Activated CD4-positive, alpha-beta T cell treated with anti-CD3 and anti-CD28 coated beads, Interleukin-2, amount 50 U/mL, for 4 hours (primary cell): ENCODE data around the gene CENPB.

Experiments
- DNase-seq, 2 experiments: peaks; one replicate each; pipeline ENCODE4 v3.0.0-alpha.2; 2020

CENPB gene

DNA sequence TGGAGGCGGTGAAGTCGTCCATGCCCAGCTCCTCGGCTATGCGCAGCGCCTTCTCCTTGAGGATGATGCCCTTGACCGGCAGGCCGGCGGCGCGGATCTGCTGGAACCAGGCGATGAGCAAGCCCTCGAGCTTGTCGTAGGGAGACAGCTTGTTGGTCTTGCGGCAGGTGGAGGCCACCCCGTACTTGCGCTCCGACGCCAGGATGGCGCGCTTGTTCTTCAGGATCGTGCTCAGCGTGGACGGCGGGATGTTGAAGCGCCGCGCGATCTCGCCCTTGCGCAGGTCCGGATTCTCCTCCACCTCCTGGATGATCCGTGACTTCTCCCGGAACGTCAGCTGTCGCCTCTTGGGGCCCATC is 435 bp downstream of the CENPB start:
- DNase-seq = peak in 1 of 2 experiments; percentile 34

DNA sequence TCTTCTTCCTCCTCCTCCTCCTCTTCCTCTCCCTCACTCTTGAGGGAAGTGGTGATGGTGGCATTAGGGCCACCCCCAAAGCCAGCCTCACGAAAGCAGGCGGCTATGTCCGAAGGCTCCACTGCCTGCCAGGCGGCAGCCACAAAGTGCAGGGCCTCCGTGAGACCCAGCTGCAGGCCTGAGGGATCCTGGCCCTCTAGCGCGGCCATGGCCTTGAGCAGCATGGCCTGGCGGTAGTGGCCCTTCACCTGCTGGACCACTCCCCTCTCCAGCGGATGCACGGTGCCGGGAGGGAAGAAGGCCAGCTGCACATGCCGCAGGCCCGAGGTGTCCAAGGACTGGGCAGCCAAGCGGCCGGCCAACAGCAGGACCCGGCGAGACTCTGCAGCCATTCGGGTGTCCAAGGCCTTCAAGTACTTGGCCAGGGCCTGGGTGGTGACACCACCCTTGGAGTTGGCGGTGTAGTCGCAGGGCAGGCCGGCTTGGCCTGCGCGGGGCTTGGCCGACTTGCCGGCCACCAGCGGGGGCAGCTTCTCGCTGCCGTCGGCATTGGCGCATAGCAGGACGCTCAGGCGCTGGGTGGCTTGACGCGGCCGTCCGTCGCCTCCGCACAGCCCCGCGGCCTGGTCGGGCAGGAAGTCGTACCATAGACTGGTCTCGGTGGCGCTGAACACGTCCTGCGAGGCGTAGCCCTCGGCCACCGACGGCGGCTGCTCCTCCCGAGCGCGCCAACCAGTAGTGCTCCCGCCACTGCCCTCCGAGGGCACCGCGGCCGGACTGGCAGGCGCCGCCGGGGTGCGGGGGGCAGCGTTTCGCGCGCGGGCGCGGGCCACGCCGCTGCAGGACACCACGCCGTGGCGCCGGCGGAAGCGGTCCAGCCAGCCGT is 1.1 kb downstream of the CENPB start:
- DNase-seq = no peak

DNA sequence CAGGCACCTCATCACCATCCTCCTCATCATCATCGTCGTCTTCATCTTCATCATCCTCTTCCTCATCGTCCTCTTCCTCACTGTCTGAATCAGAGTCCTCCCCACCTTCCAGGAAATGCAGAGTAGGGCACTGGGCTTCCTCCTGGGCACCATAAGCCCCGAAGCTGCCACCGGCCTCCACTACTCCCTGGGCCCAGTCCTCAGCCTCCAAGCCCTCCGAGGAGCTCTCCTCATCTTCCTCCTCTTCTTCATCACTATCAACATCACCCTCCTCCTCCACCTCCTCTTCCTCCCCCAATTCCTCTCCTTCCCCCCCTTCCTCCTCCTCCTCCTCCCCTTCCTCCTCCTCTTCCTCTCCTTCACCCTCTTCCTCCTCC is 1.7 kb downstream of the CENPB start:
- DNase-seq = no peak

DNA sequence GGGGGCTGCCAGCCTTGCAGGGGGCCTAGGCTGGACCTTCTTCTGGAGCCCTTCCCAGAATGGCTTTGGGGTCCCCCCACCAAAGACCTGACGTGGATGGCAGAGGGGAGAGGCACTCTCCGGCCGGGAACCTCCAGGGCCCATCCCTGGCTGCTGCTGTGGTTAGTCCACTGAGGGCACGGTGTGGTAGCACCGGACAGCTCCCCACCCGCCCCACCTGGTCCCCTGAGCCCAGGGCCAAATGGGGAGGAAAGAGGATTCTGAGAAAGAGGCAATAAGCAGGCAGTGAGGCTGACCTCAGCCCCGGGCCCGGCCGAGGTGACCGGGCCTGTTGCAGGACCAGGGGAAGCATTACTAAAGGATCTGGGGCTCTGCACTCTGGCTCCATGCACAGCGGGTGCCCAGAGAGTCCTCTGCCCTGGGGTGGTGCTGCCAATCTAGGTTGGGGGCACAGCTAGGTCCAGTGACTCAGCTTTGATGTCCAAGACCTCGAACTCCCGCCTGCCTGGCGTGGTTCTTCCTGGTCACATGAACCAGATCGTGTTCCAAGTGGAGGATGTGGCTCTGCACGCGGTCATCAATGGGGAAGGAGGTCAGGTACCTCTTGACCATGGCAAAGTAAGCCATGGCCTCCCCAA is 2.2 kb downstream of the CENPB start:
- no peak for DNase-seq

DNA sequence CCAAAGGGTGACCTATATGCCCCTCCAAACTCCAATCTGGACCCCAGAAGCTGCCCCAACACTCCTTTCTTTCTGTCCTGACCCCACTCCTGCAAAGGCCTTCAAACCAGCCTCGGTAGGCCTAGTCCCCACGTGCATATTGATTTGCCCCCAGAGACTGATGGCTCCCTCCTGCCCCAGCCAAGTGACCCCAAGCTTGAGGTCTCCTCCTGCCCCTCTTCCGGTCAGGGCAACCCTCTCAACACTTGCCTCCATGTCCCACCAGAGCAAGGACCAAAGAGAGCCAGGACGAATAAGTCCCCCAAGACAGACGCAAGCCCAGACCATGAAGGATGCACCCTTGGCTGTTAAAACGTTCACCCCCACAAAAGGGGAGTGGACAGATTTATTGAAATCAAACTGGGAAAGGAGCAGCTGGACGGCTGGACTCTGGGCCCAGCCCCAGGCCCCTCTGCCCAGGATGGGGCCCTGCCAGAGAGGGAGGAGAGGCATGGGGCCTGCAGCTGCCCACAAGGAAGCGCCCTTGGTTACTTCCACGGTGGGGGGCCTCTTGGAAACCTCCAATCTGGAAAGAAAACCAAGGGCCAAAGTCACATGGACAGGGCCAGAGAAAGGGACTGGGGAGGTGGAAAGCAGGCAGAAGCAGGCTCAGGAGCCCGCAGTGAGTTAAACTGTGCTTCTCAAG is 2.9 kb downstream of the CENPB start:
- DNase-seq = no peak

DNA sequence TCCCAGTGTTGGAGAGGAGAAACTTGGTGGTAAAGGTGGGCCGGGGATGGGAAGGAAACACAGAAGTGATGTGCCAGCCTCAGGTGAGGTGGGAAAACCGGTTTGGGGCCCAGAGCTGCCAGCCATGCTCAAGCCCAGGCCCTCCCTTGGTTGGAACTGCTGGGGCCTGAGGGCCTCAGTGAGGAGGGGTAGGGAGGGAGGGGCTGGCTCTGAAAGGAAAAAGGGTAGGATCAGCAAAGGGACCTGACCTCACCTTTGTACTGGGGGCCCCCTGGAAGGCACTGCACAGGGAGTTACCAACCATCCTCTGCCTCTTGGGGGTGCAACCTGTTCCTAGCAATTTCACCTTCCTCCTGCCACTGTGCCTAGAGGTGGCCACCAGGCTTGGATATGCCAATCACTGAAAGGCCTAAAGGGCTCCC is 3.5 kb downstream of the CENPB start:
- no peak for DNase-seq

DNA sequence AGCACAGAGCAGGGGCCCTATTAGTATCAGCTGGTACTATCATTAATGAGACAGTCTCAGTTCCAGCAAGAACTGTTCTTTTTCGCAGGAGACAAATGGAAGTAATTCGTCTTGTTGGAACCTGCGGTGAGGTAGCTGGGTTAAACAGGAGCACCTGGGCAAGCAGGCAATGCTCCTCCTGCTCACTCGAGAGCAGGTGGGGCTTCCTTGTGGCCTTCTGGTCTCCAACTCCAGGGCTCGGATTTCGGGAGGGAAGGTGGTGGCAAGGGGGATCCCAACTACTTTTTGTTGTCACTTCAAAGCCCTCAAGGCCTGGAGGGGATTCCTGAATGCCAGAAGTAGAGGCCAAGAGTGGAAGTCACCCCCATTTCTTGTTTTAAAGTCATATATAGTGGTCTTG is 3.9 kb downstream of the CENPB start:
- no peak for DNase-seq

DNA sequence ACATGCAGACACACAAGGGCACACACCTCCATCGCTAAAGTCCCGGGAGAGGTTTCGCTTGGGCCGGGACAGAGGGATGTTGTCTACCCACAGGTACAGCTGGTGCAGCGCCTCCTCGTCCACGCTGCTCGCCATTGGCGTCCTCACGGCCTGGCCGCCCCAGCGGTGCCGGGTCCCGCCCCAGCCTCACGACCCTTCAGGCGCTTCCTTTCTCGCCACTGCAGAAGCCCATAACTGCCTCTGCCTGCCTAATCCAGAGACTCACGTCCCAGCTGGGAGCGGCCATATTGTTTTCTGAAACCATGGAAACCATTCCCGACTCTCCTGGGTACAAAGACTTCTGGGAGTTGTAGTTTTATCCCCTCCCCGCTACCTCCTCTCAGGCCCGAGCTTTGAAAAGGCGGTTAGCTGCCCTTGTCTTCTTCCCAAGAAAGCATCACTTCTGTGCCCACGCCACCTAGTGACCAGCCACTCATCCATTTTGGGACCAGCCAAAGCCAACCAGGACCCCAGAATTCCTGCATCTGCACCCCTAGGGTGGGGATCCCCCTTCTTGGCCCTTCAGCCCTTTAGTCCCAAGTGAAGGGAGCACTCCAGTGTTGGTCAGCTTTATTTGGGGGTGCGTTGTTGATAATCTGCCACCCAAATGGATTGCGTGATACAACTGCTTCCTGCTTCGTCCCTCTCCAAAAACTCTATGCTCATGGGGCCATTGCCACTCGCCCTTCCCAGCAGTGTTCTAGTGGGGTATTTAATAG is 5.2 kb downstream of the CENPB start, which contains the start of gene SPEF1:
SPEF1 (minus strand) TSS at position 296 of the 758 bp plus-strand sequence; CDS start at position 135, 161 bp downstream.
- DNase-seq = no peak

DNA sequence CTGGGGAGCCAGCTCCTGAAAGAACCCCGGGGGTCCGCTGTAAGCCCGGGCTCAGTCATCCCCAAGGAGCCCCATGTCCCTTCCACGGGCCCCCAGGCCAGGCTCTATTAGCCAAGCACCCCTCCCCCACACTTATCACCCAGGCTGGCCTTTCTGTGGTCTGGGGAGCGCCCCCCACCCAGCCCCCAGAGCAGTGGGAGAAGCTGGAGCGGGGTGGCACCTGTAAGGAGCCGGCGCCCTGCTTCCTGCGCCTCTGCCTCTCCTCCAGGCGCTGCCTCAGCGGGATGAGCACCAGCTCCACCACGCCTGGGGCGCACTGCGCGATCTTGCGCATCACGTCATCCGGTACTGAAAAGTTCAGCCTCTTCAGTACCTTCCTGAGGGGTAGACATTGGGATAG is 7.6 kb downstream of the CENPB start:
- DNase-seq = no peak

DNA sequence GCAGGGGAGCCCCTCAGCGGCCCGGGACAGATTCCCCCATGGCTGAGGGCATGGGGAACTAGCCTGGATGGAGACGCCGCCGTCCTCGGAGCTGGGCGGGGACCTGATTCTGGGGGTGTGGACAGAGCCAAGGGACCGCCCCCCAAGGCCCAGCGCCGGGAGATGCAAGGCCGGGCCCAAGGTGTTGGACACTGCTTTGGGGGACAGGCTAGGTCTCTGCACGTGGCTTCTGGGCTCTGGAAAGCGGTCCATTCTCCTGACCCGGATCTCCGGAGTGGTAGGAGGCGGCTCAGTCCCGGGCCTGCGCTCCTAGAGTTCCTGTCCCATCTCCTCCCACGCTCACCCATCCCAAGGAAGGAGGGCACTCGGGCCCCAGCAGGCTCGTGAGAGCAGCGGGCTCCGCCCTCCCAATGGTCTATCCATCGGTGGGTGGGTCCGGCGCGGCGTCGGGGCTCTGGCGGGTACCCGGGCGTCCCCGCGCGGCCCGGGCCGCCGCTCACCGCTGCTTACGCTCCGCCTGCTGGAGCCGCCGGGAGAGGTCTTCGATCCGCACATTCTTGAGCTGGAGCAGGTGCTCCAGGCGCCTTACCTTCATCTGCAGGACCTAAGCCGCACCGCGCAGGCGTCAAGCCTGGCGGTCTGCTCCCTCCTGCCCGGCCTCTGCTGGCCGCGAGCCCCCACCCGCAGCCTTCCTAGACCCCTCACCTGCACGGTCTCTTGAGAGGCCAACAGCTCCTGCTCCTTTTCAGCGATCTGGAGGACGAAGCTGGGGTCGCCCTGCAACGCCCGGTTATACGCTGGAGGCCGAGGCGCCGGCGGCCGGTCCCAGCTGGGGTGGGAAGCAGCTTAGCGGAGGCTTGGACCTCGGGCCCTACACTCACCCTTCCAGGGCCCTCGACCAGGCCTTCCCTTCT is 8.6 kb downstream of the CENPB start:
- DNase-seq = no peak

DNA sequence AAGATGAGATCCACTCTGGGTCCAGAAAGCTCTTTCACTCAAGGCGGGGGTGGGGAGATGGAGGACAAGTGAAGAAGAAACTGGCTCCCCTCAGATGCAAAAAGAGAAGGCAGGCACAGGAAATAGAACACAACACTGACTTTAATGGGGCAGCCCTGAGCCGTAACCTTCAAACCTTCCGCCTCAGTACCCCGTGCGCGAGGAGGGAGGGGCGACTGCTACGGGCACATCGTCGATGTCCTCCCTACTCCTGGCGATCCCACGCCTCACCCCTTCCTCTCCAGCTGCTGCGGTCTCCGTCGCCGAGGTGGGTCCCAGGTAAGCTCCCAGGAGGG is 9.2 kb downstream of the CENPB start:
- no peak for DNase-seq

DNA sequence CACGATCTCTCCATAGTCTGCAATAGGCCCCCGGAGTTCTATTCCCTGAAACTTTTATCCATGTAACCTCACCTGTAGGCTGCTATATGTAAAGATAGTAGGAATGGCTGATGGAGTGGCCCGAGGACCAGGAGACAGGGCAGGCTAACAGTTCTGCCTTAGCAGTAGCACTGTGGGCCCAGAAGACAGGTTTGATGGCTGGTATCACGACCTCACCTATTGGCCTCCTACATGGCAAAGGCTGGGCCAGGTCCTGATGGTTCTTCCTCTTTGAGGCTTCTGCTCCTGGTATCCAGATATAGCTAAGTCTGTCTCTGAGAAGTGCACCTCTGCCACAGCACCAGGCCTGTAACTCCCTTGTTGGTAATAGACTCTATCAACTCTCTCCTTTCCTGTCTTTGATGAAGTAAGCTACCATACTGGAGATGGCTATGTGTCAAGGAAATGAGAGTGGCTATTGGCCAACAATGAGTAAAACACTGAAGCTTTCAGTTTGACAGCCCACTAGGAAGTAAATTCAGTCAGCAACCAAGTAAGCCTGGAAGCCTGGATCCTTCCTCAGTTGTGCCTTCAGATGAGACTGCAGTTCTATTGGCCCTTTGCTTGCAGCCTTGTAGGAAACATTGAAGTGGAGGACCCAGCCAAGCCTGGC is 11.0 kb downstream of the CENPB start:
- DNase-seq = no peak

DNA sequence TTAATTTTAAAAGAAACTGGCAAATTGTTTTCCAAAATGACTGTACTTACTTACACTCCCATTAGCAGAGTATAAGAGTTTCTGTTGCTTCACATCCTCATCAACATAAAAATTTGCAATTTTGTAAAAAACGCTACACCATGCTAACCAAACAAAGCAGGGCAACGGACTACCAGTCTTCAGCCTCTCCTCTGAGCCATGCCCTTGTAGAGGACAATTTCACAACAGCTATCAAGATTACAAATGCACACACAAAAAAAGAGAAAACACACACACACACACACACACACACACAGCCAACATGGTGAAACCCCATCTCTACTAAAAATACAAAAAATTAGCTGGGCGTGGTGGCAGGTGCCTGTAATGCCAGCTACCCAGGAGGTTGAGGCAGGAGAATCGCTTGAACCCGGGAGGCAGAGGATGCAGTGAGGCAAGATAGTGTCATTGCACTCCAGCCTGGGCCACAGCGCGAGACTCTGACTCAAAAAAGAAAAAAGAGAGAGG is 14.9 kb downstream of the CENPB start:
- DNase-seq = no peak

DNA sequence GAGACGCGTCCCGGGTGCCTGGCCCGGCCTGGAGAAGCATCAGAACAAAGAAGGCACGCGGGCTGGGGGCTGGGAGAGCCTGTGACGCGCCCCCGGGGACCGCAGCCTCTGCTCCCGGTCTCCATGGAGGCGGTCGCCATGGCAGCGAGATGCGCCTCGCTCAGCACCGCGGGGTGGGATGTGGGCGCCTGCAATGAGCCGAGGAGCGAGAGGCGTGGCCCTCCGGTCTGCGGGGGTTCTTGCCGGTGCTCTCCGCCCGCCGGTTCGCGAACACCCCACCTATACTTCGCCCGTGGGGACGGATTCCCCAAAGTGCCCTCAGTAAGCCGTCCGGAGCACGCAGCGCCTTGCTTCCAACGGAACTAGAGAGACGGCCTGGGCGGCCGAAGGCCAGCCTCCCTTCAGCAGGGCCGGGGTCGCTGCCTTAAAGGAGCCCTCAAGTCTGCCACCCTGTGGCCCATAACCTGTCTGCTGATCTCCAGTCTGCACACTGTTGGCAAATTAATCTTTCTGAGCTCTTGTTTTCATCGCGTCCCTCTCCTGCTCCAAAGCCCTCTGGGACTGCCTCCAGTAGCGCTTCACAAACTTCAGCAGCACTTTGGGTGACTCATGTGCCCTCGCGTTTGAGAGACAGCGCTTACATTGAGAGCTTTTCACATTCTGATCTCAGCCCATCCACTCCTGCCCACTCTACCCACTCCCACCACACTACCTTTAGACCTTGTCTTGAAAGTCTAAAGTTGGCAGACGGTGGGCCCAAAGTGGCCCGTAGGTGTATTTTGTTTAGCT is 18.0 kb downstream of the CENPB start:
- peak; percentile 74 to 78 for DNase-seq

DNA sequence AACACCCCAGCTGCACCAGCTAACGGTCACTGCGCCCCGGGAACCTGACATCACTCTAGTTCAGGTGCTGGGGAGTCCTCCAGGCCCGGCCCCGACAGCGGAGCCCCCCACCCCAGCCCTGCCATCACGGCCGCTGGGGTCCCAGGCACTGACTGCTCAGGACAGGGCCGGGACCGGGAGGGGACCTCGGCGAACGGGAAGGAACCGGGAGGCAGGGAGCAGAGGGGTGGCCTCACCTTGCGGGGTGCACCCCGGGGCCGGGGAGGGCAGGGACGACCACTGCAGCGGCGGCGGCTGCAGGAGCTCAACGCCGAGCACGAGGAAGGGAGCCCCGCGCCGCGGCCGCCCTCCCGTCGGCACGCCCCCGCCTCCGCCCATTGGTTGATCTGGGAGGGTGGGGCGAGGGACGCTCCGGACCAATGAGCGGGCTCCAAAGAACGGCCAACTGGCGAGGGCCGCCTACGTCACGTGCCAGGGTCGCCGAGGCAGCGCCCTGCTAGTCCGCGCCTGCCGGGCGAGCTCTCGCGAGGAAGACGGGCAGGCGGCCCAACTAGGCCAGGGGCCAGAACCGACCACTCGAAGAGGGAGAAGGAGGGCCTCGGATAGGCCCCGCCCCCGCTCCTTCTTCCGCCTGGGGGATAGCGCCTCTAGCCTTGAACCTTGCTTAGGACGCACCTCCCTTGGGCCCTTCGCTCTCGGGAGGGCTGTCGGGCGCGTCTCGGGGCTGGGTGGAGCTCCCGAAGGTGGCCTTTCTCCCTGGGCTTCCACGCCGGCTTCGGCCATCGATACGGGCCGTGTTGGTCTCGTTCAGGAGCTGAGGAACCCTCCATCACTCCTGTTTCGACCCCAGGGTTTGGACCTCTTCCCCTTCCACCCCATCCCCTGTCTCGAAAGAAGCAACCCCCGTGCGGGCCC is 18.9 kb downstream of the CENPB start, which contains the start of gene ADISSP:
ADISSP (minus strand) TSS at position 327 of the 915 bp plus-strand sequence. CDS start 7,653 bp downstream, outside the sequence.
- peak; percentile 95 to 96 for DNase-seq

DNA sequence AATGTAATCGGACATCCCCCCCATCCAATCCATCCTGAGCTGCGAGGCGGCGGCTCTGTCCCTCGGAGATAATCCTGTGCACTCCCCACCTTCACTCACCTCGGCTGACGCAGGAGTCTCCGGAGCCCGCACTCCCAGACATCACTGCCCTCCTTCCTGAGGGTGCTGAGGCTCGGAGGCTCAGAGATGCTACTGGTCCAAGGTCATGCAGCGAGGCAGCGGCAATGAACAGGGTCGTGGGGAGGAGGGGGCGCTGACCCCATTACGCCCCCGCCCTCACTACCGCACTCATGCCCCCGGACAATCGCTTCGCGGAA is 19.5 kb downstream of the CENPB start:
- DNase-seq = no peak

DNA sequence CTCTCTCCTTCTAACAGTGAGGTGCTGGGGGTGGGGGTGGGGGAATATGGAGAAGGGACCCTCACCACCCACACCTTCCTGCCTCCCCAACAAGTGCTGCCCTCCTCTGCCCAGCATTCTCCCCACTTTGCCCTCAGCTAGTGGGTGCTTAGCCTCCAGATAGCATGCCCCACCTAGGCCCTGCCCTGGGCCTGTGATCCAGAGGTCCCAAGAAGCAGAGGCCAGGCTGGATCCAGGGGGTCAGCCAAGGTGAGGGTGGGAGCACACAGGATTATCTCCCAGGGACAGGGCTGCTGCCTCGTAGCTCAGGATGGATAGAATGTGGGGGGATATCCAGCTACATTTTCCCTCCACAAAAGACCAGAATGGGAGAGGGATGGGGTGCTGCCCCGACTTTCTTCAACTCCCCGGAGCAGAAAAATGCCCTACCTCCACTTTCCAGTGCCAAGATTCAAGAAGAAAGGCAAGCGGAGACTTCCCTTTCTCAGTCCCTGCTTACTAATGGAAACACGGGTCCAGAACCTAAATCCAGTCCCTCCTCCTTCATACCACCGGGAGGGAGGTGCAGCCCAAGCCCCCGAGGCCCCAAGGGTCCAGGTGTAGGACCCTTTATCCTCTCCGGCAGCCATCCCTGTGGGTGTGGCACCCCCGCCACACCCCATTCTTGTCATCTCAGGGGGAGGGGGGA is 20.0 kb downstream of the CENPB start:
- no peak for DNase-seq

DNA sequence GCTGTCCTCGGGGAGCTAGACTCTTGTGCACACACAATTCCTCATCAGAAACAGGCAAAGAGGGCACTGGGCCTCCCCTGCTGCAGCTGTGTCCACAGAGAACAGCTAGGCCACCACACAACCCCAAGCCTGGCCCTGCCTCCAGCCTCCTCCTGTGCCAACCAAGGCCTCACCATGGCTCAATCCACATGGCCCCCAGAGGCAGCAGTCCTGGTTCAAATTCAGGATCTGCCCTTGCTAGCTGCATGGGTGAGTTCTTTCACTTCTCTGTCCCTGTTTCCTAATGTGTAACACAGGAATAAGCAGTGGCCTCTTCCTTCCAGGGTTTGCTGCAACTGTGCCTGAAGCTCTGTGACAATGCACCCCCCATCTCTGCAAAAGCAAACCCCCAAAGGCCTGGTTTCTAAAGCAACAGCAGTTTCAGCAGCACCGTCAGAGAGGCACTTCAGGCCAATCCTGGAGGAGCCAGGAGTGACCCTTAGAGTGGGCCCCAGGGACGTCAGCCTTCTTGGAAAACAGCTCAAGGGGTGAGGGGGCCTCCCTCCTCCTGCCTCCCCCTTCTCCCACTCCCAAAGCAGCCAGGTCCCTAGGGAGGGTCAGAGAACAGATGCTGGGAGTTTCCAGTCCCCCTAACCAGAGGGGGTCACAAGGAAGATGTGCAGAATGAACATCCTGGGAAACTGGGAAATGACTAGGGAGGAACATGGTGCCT is 21.2 kb downstream of the CENPB start:
- DNase-seq = no peak
